Measurements from ENCODE around the gene CDKAL1.

Gene CDKAL1

GRCh38 chr6:20706238-20706938 lies 172.1 kb downstream of the CDKAL1 start:
- Histone ChIP-seq H3K27ac (ENCODE audit: poor library complexity, severe bottlenecking) (no peak overlapping the region), H3K9me3 (ENCODE audit: severe bottlenecking) (no peaks in the 10 kb centered on the region), H3K27me3 (ENCODE audit: insufficient read depth, poor library complexity, severe bottlenecking) (no peaks in the 10 kb centered on the region), H3K4me3 (ENCODE audit: severe bottlenecking) (no peak overlapping the region), H3K36me3 (ENCODE audit: low read depth) (no peaks in the 10 kb centered on the region), H3K4me1 (ENCODE audit: insufficient read depth, poor library complexity, severe bottlenecking) (peaks cover 14% of the 10 kb centered on the region)
- peak; percentile 85 for ATAC-seq (ENCODE audit: low read depth)
- no peak for DNase-seq (ENCODE audit: low spot score)
- TF ChIP-seq CTCF (IDR thresholded peaks at IDR 0.05; ENCODE audit: poor library complexity, severe bottlenecking): no peak

- no peaks in the 10 kb centered on the region for H3K36me3 ChIP-seq (ENCODE audit: low read depth)
- H3K9me3 ChIP-seq (ENCODE audit: severe bottlenecking): no peaks in the 10 kb centered on the region
- ATAC-seq (ENCODE audit: low read depth) (no peak), DNase-seq (ENCODE audit: low spot score) (no peak)
- peaks cover 21% of the 10 kb centered on the region for H3K4me1 ChIP-seq (ENCODE audit: insufficient read depth, poor library complexity, severe bottlenecking)
- no peaks in the 10 kb centered on the region for H3K27me3 ChIP-seq (ENCODE audit: insufficient read depth, poor library complexity, severe bottlenecking)
- H3K4me3 ChIP-seq (ENCODE audit: severe bottlenecking): no peak overlapping the region
- no peak for TF ChIP-seq CTCF (IDR thresholded peaks at IDR 0.05; ENCODE audit: poor library complexity, severe bottlenecking)
- H3K27ac ChIP-seq (ENCODE audit: poor library complexity, severe bottlenecking): no peak overlapping the region
These were observed 172.8 kb downstream of the CDKAL1 start for GRCh38 chr6:20706939-20707485.

GRCh38 chr6:20707870-20708269 lies 173.6 kb downstream of the CDKAL1 start:
- DNase-seq (ENCODE audit: low spot score) (no peak), ATAC-seq (ENCODE audit: low read depth) (no peak)
- H3K27ac ChIP-seq (ENCODE audit: poor library complexity, severe bottlenecking): no peak overlapping the region
- no peaks in the 10 kb centered on the region for H3K36me3 ChIP-seq (ENCODE audit: low read depth)
- peaks cover 24% of the 10 kb centered on the region for H3K4me1 ChIP-seq (ENCODE audit: insufficient read depth, poor library complexity, severe bottlenecking)
- TF ChIP-seq CTCF (IDR thresholded peaks at IDR 0.05; ENCODE audit: poor library complexity, severe bottlenecking): no peak
- H3K27me3 ChIP-seq (ENCODE audit: insufficient read depth, poor library complexity, severe bottlenecking): no peaks in the 10 kb centered on the region
- no peaks in the 10 kb centered on the region for H3K9me3 ChIP-seq (ENCODE audit: severe bottlenecking)
- no peak overlapping the region for H3K4me3 ChIP-seq (ENCODE audit: severe bottlenecking)

- Histone ChIP-seq H3K4me3 (ENCODE audit: severe bottlenecking) (no peak overlapping the region), H3K9me3 (ENCODE audit: severe bottlenecking) (no peaks in the 10 kb centered on the region), H3K27ac (ENCODE audit: poor library complexity, severe bottlenecking) (no peak overlapping the region), H3K27me3 (ENCODE audit: insufficient read depth, poor library complexity, severe bottlenecking) (no peaks in the 10 kb centered on the region), H3K36me3 (ENCODE audit: low read depth) (no peaks in the 10 kb centered on the region), H3K4me1 (ENCODE audit: insufficient read depth, poor library complexity, severe bottlenecking) (peaks cover 24% of the 10 kb centered on the region)
- TF ChIP-seq CTCF (IDR thresholded peaks at IDR 0.05; ENCODE audit: poor library complexity, severe bottlenecking): no peak
- ATAC-seq (ENCODE audit: low read depth) (no peak), DNase-seq (ENCODE audit: low spot score) (no peak)
These were observed 174.3 kb downstream of the CDKAL1 start for GRCh38 chr6:20708367-20709124.
